Measurements from ENCODE around the gene ARHGEF33.

DNA sequence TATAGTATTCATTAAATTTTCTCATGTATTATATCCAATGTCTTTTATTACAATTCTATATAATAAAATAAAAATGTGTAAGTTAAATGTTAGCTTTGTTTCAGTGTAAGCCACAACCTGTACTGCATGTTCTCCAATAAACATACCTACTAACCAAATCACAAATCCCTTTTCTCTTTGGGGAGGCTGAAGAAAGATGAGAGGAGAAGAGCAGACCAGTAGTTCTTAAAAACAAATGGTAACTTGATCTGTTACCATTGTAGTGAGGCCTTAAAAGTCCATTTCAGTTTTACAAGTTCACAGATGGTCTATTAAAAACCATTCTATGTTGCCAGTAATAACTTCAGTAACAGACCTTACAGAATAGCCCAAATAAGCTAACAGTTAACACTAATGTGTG lies 130.7 kb downstream of the ARHGEF33 start:
- no peak for TF ChIP-seq POLR2AphosphoS5 (IDR thresholded peaks at IDR 0.05; ENCODE audit: low read depth, low read length)
- TF ChIP-seq, protein P1, sequence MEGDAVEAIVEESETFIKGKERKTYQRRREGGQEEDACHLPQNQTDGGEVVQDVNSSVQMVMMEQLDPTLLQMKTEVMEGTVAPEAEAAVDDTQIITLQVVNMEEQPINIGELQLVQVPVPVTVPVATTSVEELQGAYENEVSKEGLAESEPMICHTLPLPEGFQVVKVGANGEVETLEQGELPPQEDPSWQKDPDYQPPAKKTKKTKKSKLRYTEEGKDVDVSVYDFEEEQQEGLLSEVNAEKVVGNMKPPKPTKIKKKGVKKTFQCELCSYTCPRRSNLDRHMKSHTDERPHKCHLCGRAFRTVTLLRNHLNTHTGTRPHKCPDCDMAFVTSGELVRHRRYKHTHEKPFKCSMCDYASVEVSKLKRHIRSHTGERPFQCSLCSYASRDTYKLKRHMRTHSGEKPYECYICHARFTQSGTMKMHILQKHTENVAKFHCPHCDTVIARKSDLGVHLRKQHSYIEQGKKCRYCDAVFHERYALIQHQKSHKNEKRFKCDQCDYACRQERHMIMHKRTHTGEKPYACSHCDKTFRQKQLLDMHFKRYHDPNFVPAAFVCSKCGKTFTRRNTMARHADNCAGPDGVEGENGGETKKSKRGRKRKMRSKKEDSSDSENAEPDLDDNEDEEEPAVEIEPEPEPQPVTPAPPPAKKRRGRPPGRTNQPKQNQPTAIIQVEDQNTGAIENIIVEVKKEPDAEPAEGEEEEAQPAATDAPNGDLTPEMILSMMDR (IDR thresholded peaks at IDR 0.05) = no peak
- TF ChIP-seq, protein P2, sequence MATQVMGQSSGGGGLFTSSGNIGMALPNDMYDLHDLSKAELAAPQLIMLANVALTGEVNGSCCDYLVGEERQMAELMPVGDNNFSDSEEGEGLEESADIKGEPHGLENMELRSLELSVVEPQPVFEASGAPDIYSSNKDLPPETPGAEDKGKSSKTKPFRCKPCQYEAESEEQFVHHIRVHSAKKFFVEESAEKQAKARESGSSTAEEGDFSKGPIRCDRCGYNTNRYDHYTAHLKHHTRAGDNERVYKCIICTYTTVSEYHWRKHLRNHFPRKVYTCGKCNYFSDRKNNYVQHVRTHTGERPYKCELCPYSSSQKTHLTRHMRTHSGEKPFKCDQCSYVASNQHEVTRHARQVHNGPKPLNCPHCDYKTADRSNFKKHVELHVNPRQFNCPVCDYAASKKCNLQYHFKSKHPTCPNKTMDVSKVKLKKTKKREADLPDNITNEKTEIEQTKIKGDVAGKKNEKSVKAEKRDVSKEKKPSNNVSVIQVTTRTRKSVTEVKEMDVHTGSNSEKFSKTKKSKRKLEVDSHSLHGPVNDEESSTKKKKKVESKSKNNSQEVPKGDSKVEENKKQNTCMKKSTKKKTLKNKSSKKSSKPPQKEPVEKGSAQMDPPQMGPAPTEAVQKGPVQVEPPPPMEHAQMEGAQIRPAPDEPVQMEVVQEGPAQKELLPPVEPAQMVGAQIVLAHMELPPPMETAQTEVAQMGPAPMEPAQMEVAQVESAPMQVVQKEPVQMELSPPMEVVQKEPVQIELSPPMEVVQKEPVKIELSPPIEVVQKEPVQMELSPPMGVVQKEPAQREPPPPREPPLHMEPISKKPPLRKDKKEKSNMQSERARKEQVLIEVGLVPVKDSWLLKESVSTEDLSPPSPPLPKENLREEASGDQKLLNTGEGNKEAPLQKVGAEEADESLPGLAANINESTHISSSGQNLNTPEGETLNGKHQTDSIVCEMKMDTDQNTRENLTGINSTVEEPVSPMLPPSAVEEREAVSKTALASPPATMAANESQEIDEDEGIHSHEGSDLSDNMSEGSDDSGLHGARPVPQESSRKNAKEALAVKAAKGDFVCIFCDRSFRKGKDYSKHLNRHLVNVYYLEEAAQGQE (IDR thresholded peaks at IDR 0.05; ENCODE audit: insufficient read depth in 1 of 2, low read depth in 2 of 2, low read length in 1 of 2) = no peak
